Trophoblast cell (in vitro differentiated cells and primary cell): ENCODE results near the gene SPPL2A. TPM values are rescaled to one million over a fixed set of nuclear protein-coding genes. Genes with fewer than 3 reads are reported as not detected.

Experiments used
- DNase-seq, 2 donors: peaks; one replicate each; pipeline ENCODE4 v3.0.0-alpha.2; 2016
- H2AFZ ChIP-seq: 2 replicates; pipeline ENCODE4 v1.6.1; 2013; ENCODE audit warnings: low read length, moderate library complexity, mild to moderate bottlenecking; ENCODE audit not compliant: insufficient read depth, poor library complexity
- H2AK5ac ChIP-seq: 2 replicates; pipeline ENCODE4 v1.6.1; 2013; ENCODE audit warnings: mild to moderate bottlenecking, low read length
- H2BK120ac ChIP-seq: 2 replicates; pipeline ENCODE4 v1.6.1; 2013; ENCODE audit warnings: low read length, mild to moderate bottlenecking, moderate library complexity; ENCODE audit not compliant: insufficient read depth, poor library complexity
- H2BK12ac ChIP-seq: 2 replicates; pipeline ENCODE4 v1.6.1; 2013; ENCODE audit warnings: mild to moderate bottlenecking, low read length, moderate library complexity
- H2BK5ac ChIP-seq: 2 replicates; pipeline ENCODE4 v1.6.1; 2013; ENCODE audit warnings: low read length, low read depth, moderate library complexity, mild to moderate bottlenecking; ENCODE audit not compliant: poor library complexity
- H3K14ac ChIP-seq: 2 replicates; pipeline ENCODE4 v1.6.1; 2013; ENCODE audit warnings: mild to moderate bottlenecking, low read length
- H3K18ac ChIP-seq: 2 replicates; pipeline ENCODE4 v1.6.1; 2013; ENCODE audit warnings: mild to moderate bottlenecking, low read length
- H3K23ac ChIP-seq: 2 replicates; pipeline ENCODE4 v1.6.1; 2013; ENCODE audit warnings: low read length
- H3K27ac ChIP-seq: 2 replicates; pipeline ENCODE4 v1.5.1; 2013; ENCODE audit warnings: low read depth, mild to moderate bottlenecking, inconsistent platforms, low read length, moderate library complexity
- H3K27me3 ChIP-seq: 2 replicates; pipeline ENCODE4 v1.6.1; 2013; ENCODE audit warnings: inconsistent platforms, mild to moderate bottlenecking, low read length, moderate library complexity; ENCODE audit not compliant: insufficient read depth
- H3K36me3 ChIP-seq, 2 experiments: 1 replicate in 1 of 2; 2 replicates in 1 of 2; pipeline ENCODE4 v1.6.1; 2013; ENCODE audit warnings: low read length in 2 of 2, mild to moderate bottlenecking in 2 of 2, moderate library complexity in 1 of 2; ENCODE audit not compliant: insufficient read depth in 2 of 2, control insufficient read depth in 1 of 2
- H3K4ac ChIP-seq: 2 replicates; pipeline ENCODE4 v1.6.1; 2013; ENCODE audit warnings: low read depth, mild to moderate bottlenecking, low read length, moderate library complexity
- H3K4me1 ChIP-seq, 2 experiments: 1 replicate in 1 of 2; 2 replicates in 1 of 2; pipeline ENCODE4 v1.6.1; 2013; ENCODE audit warnings: low read length in 2 of 2, mild to moderate bottlenecking in 2 of 2, moderate library complexity in 1 of 2; ENCODE audit not compliant: insufficient read depth in 2 of 2, control insufficient read depth in 1 of 2
- H3K4me2 ChIP-seq: 2 replicates; pipeline ENCODE4 v1.6.1; 2013; ENCODE audit warnings: inconsistent platforms, mild to moderate bottlenecking, low read length, moderate library complexity
- H3K4me3 ChIP-seq: 2 replicates; pipeline ENCODE4 v1.5.1; 2013; ENCODE audit warnings: mild to moderate bottlenecking, low read depth, low read length, inconsistent platforms
- H3K79me1 ChIP-seq: one replicate; pipeline ENCODE4 v1.6.1; 2013; ENCODE audit warnings: low read length
- H3K79me2 ChIP-seq: 2 replicates; pipeline ENCODE4 v1.6.1; 2013; ENCODE audit warnings: low read length, mild to moderate bottlenecking; ENCODE audit not compliant: control insufficient read depth, insufficient read depth, poor library complexity
- H3K9ac ChIP-seq: 2 replicates; pipeline ENCODE4 v1.6.1; 2013; ENCODE audit warnings: mild to moderate bottlenecking, low read length
- H3K9me3 ChIP-seq: 2 replicates; pipeline ENCODE4 v1.6.1; 2013; ENCODE audit warnings: low read depth, mild to moderate bottlenecking, control low read depth, inconsistent platforms, low read length; ENCODE audit not compliant: insufficient read depth
- H4K12ac ChIP-seq: 2 replicates; pipeline ENCODE4 v1.6.1; 2013; ENCODE audit warnings: low read depth, mild to moderate bottlenecking, low read length, moderate library complexity
- H4K8ac ChIP-seq: 2 replicates; pipeline ENCODE4 v1.6.1; 2013; ENCODE audit warnings: low read depth, mild to moderate bottlenecking, low read length, moderate library complexity
- H4K91ac ChIP-seq: one replicate; pipeline ENCODE4 v1.6.1; 2013; ENCODE audit warnings: low read depth, mild to moderate bottlenecking, low read length, moderate library complexity
- WGBS: extraction: QIAGEN DNeasy Blood & Tissue Kit; methylation state at CpG from one replicate; pipeline ENCODE4 v1.1.7; 2013; ENCODE audit warnings: missing lambda C conversion rate; ENCODE audit not compliant: insufficient read length, insufficient coverage; ENCODE audit errors: extremely low coverage; 5-methylcytosine and 5-hydroxymethylcytosine counted together
- polyA plus RNA-seq: library from polyadenylated mRNA; stranded (reverse); fragments of 200-250 nt; gene quantifications from 2 replicates; pipeline ENCODE4 v1.2.3, GENCODE V29; 2013

The SPPL2A gene, protein sequence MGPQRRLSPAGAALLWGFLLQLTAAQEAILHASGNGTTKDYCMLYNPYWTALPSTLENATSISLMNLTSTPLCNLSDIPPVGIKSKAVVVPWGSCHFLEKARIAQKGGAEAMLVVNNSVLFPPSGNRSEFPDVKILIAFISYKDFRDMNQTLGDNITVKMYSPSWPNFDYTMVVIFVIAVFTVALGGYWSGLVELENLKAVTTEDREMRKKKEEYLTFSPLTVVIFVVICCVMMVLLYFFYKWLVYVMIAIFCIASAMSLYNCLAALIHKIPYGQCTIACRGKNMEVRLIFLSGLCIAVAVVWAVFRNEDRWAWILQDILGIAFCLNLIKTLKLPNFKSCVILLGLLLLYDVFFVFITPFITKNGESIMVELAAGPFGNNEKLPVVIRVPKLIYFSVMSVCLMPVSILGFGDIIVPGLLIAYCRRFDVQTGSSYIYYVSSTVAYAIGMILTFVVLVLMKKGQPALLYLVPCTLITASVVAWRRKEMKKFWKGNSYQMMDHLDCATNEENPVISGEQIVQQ
- polyA plus RNA-seq = 56.0 and 59.8 TPM in 2 replicates

GRCh38 chr15:50765195-50765967 is at the start of gene SPPL2A:
TSS of gene SPPL2A (minus strand) at chr15:50765706. CDS start at chr15:50765533, 173 bp downstream.
- Histone ChIP-seq H3K79me2 (peaks cover 7% of the 10 kb centered on the region), H4K8ac (peak within 1 kb of the TSS; percentile 96), H2AFZ (peak within 1 kb of the TSS; percentile 87), H3K23ac (no peak within 1 kb of the TSS), H3K4me2 (peak within 1 kb of the TSS; percentile 71), H2BK5ac (peak within 1 kb of the TSS; percentile 98), H2BK120ac (peak within 1 kb of the TSS; percentile 99), H3K27me3 (no peaks in the 10 kb centered on the region), H3K79me1 (peaks cover 10% of the 10 kb centered on the region), H3K4me3 (peak within 1 kb of the TSS; percentile 97), H3K9me3 (no peaks in the 10 kb centered on the region), H3K4ac (peak within 1 kb of the TSS; percentile 80), H3K9ac (peak within 1 kb of the TSS; percentile 84), H3K14ac (peak within 1 kb of the TSS; percentile 89), H3K27ac (peak within 1 kb of the TSS; percentile 96), H4K91ac (peak within 1 kb of the TSS; percentile 99), H3K18ac (peak within 1 kb of the TSS; percentile 100), H3K4me1 (no peaks in the 10 kb centered on the region), H2AK5ac (peak within 1 kb of the TSS; percentile 76), H2BK12ac (peak within 1 kb of the TSS; percentile 59), H3K36me3 (no peaks in the 10 kb centered on the region), H4K12ac (peak within 1 kb of the TSS; percentile 89)
- WGBS = 100% methylated on average over 1 of the region's 77 CpGs
- peak; percentile 78 to 79 for DNase-seq

- Histone ChIP-seq H3K4me1 (no peaks in the 10 kb centered on the region), H2AFZ (no peak overlapping the region), H3K4me3 (no peak overlapping the region), H3K14ac (no peak overlapping the region), H2AK5ac (no peak overlapping the region), H3K79me2 (no peaks in the 10 kb centered on the region), H3K4me2 (no peak overlapping the region), H3K4ac (no peak overlapping the region), H3K79me1 (no peaks in the 10 kb centered on the region), H2BK12ac (no peak overlapping the region), H4K8ac (no peak overlapping the region), H2BK5ac (no peak overlapping the region), H3K27me3 (no peaks in the 10 kb centered on the region), H3K9ac (no peak overlapping the region), H4K91ac (no peak overlapping the region), H3K36me3 (no peaks in the 10 kb centered on the region), H2BK120ac (no peak overlapping the region), H3K23ac (no peak overlapping the region), H4K12ac (no peak overlapping the region), H3K27ac (no peak overlapping the region), H3K9me3 (no peaks in the 10 kb centered on the region), H3K18ac (no peak overlapping the region)
- DNase-seq = no peak
These were observed 49.1 kb upstream of the SPPL2A start for GRCh38 chr15:50814634-50815033.

DNA sequence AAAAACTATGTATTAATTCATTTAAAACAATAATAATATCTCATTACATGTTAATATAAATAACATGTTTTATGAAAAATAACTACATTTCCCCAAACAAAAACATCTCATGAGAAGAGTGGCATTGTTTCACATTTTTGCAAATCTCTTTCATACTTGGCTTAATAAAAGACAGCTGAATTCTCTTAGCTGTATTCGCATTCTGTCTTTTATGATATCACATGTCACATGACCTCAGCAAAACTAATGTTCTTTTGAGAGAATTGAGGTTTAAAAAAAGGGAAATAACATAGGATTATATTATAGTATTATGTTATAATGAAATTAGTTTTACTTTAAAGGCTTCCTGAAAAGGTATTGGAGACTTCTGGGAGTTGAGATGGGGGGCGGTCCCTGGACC is 48.4 kb upstream of the SPPL2A start:
- Histone ChIP-seq H3K79me1 (no peaks in the 10 kb centered on the region), H3K9ac (no peak overlapping the region), H2BK120ac (no peak overlapping the region), H3K4ac (no peak overlapping the region), H3K79me2 (no peaks in the 10 kb centered on the region), H3K4me1 (no peaks in the 10 kb centered on the region), H2BK5ac (no peak overlapping the region), H4K12ac (no peak overlapping the region), H4K8ac (no peak overlapping the region), H3K27ac (no peak overlapping the region), H3K4me2 (no peak overlapping the region), H4K91ac (no peak overlapping the region), H2BK12ac (no peak overlapping the region), H2AK5ac (no peak overlapping the region), H3K27me3 (no peaks in the 10 kb centered on the region), H3K4me3 (no peak overlapping the region), H3K14ac (no peak overlapping the region), H3K18ac (no peak overlapping the region), H3K36me3 (no peaks in the 10 kb centered on the region), H3K23ac (no peak overlapping the region), H2AFZ (no peak overlapping the region), H3K9me3 (no peaks in the 10 kb centered on the region)
- no peak for DNase-seq
- no CpG with 5 or more reads among the region's 2 CpGs for WGBS

- Histone ChIP-seq H3K9me3 (no peaks in the 10 kb centered on the region), H3K79me1 (no peaks in the 10 kb centered on the region), H3K9ac (no peak overlapping the region), H3K4ac (no peak overlapping the region), H3K27me3 (no peaks in the 10 kb centered on the region), H3K14ac (no peak overlapping the region), H2AK5ac (no peak overlapping the region), H3K23ac (no peak overlapping the region), H3K79me2 (no peaks in the 10 kb centered on the region), H4K12ac (no peak overlapping the region), H3K4me2 (no peak overlapping the region), H3K18ac (no peak overlapping the region), H3K27ac (no peak overlapping the region), H2BK12ac (no peak overlapping the region), H4K91ac (no peak overlapping the region), H2AFZ (no peak overlapping the region), H4K8ac (no peak overlapping the region), H3K4me3 (no peak overlapping the region), H2BK5ac (no peak overlapping the region), H3K4me1 (no peaks in the 10 kb centered on the region), H2BK120ac (no peak overlapping the region), H3K36me3 (no peaks in the 10 kb centered on the region)
- no CpG with 5 or more reads among the region's 10 CpGs for WGBS
- DNase-seq = no peak
These were observed 47.6 kb upstream of the SPPL2A start for GRCh38 chr15:50813089-50813488.
